SIG-M5 (cell line): ENCODE results near the gene AGRP.

ENCODE experiments used
- DNase-seq: peaks from one replicate; lab custom pipeline; 2025; lab: John Stamatoyannopoulos, UW

Gene AGRP

GRCh38 chr16:67445441-67445912 is 37.9 kb downstream of the AGRP start:
- no peak for DNase-seq

- DNase-seq = no peak
Measured at GRCh38 chr16:67445126-67445426, 38.3 kb downstream of the AGRP start.

GRCh38 chr16:67444259-67445125 is 38.9 kb downstream of the AGRP start:
- DNase-seq = no peak

DNA sequence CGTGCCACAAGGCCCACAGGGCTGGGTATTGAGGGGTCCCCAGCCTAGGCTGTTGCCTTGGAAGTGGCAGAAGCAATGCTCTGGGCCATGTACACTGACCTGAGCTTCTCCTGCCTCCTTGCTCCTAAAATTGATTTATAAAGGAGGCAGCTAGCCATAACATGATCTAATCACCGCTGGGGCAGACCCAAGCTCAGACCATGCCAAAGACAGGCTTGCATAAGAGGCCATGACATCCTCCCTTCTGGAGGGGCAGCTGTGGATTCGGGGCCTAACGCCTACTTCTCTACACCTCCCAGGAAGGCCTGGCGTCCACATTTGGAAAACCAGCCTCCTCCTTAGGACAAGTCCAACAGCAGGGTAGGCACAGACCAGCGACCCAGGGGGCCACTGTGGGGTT is 40.1 kb downstream of the AGRP start:
- no peak for DNase-seq

- no peak for DNase-seq
Measured at GRCh38 chr16:67442581-67443255, 40.6 kb downstream of the AGRP start.

DNA sequence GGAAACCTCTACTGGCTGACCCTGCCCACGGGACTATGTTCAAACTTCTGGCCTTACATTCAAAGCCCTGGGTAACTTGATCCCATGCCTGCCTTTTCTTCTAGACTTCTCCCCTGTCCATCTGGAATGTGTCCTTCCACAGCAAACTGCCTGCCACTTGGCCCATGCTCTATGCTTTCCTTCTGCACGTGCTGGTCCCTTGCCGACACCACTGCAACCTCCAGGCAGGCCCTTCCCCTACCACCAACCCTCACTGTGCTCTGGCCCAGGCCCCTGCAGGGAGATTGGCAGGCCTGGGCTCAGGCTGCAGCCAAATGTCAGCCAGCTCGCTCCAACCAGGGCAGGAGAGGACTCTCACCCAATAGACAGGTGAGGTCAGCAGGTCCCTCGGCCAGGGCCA is 41.4 kb downstream of the AGRP start:
- DNase-seq = no peak

GRCh38 chr16:67441271-67441753 is 42.0 kb downstream of the AGRP start:
- no peak for DNase-seq

- DNase-seq = no peak
Measured at GRCh38 chr16:67438824-67439393, 44.4 kb downstream of the AGRP start.

GRCh38 chr16:67438098-67438791 is 45.1 kb downstream of the AGRP start:
- DNase-seq = no peak

DNA sequence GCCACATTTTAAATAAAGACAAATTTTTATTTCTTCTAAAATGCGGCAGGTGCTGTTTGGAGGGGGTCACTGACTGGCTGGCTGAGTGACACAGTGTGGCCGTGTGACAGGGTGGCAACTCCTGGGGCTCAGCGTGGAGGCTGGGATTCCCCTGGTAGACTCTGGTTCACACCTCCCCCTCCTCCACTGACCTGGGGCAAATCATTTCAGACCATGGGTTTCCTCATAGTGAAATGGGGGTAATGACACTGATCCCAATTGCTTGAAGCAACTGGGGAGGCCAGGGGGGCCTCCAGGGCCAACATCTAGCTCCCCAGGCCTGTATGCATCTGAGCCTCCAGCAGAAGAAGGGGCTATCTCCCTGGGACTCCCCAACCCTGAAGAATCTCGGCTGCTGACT is 45.8 kb downstream of the AGRP start:
- no peak for DNase-seq

DNA sequence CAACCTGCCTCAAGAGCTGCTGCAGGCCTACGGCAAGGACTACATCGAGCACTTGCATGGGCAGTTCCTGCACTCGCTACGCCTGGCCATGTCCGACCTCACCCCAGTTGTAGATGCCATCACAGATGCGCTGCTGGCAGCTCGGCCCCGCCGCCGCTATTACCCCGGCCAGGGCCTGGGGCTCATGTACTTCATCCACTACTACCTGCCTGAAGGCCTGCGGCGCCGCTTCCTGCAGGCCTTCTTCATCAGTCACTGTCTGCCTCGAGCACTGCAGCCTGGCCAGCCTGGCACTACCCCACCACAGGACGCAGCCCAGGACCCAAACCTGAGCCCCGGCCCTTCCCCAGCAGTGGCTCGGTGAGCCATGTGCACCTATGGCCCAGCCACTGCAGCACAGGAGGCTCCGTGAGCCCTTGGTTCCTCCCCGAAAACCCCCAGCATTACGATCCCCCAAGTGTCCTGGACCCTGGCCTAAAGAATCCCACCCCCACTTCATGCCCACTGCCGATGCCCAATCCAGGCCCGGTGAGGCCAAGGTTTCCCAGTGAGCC is 46.6 kb downstream of the AGRP start:
- no peak for DNase-seq

GRCh38 chr16:67435758-67436164 is 47.6 kb downstream of the AGRP start:
- DNase-seq = no peak

DNA sequence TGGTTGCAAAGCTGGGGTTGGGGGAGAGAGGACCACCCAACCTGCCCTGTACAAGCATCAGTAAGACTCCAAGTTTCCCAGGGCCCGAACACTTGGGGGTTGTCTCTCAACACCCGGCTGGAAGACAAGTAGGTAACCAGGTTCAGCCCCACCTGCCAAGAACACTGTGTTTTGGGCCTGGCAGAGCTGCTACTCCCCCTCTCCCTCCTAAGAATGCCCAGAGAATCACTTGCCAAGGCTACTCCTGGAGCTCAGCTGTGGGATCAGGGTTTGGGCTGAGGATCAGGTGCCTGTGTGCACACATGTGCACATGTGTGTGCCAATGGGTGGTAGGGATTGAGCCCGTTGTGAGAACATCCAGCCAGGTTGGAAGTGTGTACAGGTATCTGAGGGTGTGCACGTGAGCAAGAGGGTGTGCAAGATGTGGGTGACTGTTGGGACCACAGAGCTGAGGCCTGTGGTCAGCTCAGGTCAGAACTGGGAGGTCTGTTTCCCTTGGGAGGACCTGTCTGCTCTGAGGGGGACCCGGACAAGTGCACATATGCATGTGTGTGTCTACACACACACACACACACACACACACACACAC is 50.1 kb downstream of the AGRP start:
- DNase-seq = no peak
